GM12878 (cell line): Measurements from ENCODE around the gene ZNF573.

Source experiments
- EP300 ChIP-seq, 2 experiments: fragments of 150-350 bp in 1 of 2; IDR thresholded peaks; 2 replicates each; pipeline ENCODE4 v1.6.1; 2011 to 2012; ENCODE audit warnings: low read depth in 2 of 2, low read length in 2 of 2, borderline replicate concordance in 1 of 2, improper control_type of control experiment in 1 of 2, inconsistent platforms in 1 of 2; ENCODE audit not compliant: control insufficient read depth in 1 of 2
- EZH2 ChIP-seq: IDR thresholded peaks from 2 replicates; pipeline ENCODE4 v1.6.1; 2012; ENCODE audit warnings: low read depth, mild to moderate bottlenecking, control low read depth, inconsistent platforms, low read length, borderline replicate concordance; ENCODE audit not compliant: control insufficient read depth
- NR2C2 ChIP-seq: IDR thresholded peaks from 2 replicates; pipeline ENCODE4 v1.6.1; 2011; ENCODE audit warnings: borderline replicate concordance, low read depth; ENCODE audit not compliant: control insufficient read depth, insufficient read length
- POLR2A ChIP-seq: IDR thresholded peaks from 2 replicates; pipeline ENCODE4 v1.6.1; 2011; ENCODE audit warnings: low read depth, mild to moderate bottlenecking, low read length
- SMAD1 ChIP-seq: fragments of 450-650 bp; IDR thresholded peaks from 2 replicates; pipeline ENCODE4 v1.6.1; 2018; ENCODE audit warnings: mild to moderate bottlenecking, low read depth; ENCODE audit not compliant: partially characterized antibody
- SP1 ChIP-seq: IDR thresholded peaks from one replicate; pipeline ENCODE4 v1.6.1; 2011; ENCODE audit warnings: low read depth, low read length
- WRNIP1 ChIP-seq: IDR thresholded peaks from 2 replicates; pipeline ENCODE4 v1.6.1; 2011; ENCODE audit warnings: low read depth, low read length, improper control_type of control experiment, borderline replicate concordance
- TF ChIP-seq, protein P1 (sequence below), 3 experiments: IDR thresholded peaks in 2 of 3; conservative IDR thresholded peaks in 1 of 3; 2 replicates each; pipeline ENCODE4 v1.5.1; 2011; ENCODE audit warnings: low read depth in 3 of 3, low read length in 3 of 3, mild to moderate bottlenecking in 3 of 3, control low read depth in 2 of 3, moderate library complexity in 2 of 3, inconsistent platforms in 1 of 3, mixed read lengths in 1 of 3; ENCODE audit not compliant: control insufficient read depth in 2 of 3, insufficient read depth in 1 of 3; ENCODE audit errors: extremely low read depth in 1 of 3
- TF ChIP-seq, protein P2 (sequence below): fragments of 450-650 bp; IDR thresholded peaks from 2 replicates; pipeline ENCODE4 v1.6.1; 2017; ENCODE audit warnings: mild to moderate bottlenecking

DNA sequence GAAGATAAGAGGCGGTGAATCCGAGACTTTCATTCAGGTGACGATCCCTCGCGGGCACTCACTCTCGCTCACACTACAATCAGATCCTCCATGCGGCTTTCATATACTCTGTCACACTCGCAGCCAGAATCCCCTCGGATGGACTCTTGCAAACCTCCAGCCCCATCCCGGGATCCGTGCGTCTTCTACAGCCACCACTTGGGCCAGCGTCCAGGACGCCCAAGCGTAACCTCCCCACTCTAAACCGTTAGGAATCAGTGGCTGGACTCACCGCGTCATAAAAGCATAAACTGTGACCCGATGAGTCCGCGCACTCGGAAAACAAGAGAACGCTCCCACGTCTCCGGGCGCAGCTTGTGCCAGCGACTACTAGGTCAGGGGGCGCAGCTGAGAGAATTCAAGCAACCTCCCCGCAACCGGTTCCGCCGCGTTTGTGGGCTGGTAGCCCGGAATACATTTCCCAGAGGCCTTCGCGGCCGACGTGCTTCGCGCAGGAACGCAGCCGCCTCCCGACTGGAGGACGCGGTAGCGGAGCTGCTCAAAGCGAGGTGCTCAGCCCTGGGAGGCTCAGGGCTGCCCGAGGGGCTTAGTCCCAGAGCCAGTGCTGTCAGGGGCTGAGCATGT, 87.4 kb downstream of the ZNF573 start:
- TF ChIP-seq EZH2: no peak
- TF ChIP-seq, protein P1, sequence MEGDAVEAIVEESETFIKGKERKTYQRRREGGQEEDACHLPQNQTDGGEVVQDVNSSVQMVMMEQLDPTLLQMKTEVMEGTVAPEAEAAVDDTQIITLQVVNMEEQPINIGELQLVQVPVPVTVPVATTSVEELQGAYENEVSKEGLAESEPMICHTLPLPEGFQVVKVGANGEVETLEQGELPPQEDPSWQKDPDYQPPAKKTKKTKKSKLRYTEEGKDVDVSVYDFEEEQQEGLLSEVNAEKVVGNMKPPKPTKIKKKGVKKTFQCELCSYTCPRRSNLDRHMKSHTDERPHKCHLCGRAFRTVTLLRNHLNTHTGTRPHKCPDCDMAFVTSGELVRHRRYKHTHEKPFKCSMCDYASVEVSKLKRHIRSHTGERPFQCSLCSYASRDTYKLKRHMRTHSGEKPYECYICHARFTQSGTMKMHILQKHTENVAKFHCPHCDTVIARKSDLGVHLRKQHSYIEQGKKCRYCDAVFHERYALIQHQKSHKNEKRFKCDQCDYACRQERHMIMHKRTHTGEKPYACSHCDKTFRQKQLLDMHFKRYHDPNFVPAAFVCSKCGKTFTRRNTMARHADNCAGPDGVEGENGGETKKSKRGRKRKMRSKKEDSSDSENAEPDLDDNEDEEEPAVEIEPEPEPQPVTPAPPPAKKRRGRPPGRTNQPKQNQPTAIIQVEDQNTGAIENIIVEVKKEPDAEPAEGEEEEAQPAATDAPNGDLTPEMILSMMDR (IDR thresholded peaks at IDR 0.05 in 2 of 3, conservative IDR thresholded peaks at IDR 0.05 in 1 of 3; ENCODE audit: control insufficient read depth in 2 of 3, extremely low read depth in 1 of 3, insufficient read depth in 1 of 3, low read depth in 3 of 3, low read length in 3 of 3): no peak
- no peak for TF ChIP-seq WRNIP1
- no peak for TF ChIP-seq SP1
- TF ChIP-seq SMAD1: no peak
- TF ChIP-seq NR2C2: no peak
- no peak for TF ChIP-seq EP300 (IDR thresholded peaks at IDR 0.05; ENCODE audit: borderline replicate concordance in 1 of 2, control insufficient read depth in 1 of 2, low read depth in 2 of 2, low read length in 2 of 2)
- TF ChIP-seq, protein P2, sequence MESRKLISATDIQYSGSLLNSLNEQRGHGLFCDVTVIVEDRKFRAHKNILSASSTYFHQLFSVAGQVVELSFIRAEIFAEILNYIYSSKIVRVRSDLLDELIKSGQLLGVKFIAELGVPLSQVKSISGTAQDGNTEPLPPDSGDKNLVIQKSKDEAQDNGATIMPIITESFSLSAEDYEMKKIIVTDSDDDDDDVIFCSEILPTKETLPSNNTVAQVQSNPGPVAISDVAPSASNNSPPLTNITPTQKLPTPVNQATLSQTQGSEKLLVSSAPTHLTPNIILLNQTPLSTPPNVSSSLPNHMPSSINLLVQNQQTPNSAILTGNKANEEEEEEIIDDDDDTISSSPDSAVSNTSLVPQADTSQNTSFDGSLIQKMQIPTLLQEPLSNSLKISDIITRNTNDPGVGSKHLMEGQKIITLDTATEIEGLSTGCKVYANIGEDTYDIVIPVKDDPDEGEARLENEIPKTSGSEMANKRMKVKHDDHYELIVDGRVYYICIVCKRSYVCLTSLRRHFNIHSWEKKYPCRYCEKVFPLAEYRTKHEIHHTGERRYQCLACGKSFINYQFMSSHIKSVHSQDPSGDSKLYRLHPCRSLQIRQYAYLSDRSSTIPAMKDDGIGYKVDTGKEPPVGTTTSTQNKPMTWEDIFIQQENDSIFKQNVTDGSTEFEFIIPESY: no peak
- peak; percentile 44; the same call in 1 of the 2 replicates for TF ChIP-seq POLR2A
